HG03103 (cell line): ENCODE data around the gene THSD7B.
"Not testable (repeated sequence)": the region's sequence is repeated elsewhere in the genome, so short reads cannot be mapped to it uniquely, and the experiment has no call there.

Experiments
- ATAC-seq: cut with Tn5 transposase; IDR thresholded peaks from one replicate; pipeline ENCODE4 v1.9.1; 2021; ENCODE audit warnings: low read depth; ENCODE audit not compliant: unreplicated experiment

THSD7B gene

DNA sequence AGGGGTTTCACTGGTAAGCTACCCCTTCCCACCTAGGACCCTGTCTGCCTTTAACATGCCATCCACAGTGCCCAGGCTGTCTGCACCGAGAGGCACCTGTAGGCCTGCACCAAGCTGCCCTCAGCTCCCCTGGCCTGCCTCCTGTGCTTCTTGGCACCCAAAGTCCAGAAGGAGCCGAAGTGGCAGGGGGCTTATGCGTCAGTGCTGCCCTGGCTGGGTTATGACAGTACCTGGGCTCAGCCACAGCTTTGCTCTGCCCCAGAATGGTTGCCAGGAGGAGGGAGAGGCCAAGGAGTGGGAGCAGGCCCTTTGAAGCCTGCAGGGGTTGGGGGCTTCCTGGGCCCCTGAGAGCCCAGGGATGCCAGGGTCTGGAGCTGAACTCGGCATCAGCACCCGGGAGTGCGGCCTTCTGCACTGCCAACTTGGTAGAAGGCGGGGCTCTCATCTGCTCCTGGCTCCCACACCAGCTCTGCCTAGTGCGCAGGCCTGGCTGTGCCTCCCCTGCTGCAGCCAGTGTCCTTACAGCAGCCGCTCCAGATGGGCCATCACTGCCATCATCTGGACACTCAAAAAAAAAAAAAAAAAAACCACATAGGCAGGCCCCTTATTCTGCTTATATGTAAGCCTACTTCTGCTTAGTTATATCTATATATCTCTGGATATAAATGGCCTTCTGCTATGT is 155.4 kb downstream of the THSD7B start:
- no peak for ATAC-seq

DNA sequence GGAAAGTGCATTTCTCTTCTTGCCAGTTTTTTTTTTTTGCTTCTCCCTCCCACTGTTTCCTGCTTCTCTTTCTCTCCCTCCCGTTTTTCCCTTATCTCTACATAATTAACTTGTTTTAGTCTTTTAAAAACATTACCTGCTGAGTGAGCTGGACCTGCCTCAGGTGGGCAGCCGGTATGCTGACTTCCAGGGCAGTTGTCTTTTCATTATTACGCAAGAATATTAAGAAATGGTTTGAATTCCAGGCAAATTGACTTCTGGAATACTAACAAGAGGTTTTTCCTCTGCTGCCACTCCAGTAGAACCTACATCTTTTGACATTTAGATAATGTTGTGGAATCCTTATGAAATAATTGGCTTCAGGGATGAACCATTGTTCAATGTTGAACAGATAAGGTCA is 161.8 kb downstream of the THSD7B start:
- no peak for ATAC-seq

- ATAC-seq: no peak
Measured at GRCh38 chr2:136929531-136929930, 164.2 kb downstream of the THSD7B start.

GRCh38 chr2:136932700-136933099 is 167.4 kb downstream of the THSD7B start:
- no peak for ATAC-seq

GRCh38 chr2:136935119-136935518 is 169.8 kb downstream of the THSD7B start:
- ATAC-seq: no peak

DNA sequence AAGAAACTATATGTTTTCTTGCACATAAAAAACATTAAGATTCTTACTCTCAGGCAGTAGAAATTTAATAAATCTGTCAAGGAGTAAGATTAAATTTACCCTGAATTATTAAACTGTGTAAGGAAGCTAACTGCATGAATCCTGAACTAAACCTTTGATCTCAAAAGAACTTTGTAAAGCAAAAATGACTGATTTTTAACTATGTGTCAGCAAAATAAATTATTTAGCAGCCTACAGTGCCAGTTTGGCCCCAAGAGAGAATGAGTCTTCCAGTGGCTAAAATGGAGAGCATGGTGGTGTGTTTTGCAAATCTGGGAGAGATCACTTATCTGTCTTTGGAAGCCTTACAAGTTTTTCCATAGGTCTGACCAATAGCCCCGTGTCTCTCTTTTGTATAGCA is 190.7 kb downstream of the THSD7B start:
- ATAC-seq: no peak

- ATAC-seq: no peak
Measured at GRCh38 chr2:136957044-136957443, 191.7 kb downstream of the THSD7B start.

DNA sequence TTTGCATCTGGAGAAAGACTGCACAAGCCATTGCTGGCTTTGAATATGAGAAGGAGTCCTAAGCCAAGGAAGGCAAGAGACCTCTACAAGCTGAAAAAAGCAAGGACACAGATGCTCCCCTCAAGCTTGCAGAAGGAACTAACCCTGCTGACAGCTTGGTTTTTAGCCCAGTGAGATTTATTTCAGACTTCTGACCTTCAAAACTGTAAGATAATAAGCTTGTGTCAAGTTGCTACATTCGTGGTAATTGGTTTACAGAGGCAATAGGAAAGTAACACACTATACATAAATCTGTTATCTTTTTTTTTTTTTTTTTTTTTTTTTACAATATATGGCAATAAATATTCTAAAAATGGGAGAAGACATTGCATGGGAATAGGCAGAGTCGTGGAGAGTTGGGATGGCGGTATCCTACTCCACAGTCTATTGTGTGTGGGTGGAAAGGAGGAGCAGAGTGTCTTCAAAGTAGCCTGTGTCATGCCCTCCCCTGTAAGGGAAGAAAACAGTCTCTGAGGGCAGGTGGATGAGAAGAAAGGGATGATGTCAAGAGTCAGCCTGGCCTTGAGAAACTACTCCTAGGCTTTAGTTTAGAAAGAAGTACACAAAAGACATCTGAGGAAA is 196.9 kb downstream of the THSD7B start:
- no peak for ATAC-seq

DNA sequence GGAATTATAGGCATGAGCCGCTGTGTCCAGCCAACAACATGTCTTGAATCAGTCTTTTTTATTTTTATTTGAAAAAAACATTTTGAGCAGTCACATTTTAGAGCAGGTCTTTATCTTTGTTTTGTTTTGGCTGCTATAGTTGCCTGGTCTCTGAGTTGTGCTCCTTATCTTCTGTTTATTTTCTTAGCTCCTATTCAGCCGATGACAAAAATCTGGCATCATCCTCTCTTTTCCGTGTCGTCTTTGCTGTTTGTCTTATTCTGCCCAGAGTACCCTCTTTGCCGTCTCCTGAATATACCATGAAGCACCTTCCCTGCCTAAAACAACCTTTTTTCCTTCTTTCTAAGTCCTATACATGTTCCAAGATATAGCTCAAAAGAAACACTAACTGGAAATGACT is 201.1 kb downstream of the THSD7B start:
- ATAC-seq: no peak

DNA sequence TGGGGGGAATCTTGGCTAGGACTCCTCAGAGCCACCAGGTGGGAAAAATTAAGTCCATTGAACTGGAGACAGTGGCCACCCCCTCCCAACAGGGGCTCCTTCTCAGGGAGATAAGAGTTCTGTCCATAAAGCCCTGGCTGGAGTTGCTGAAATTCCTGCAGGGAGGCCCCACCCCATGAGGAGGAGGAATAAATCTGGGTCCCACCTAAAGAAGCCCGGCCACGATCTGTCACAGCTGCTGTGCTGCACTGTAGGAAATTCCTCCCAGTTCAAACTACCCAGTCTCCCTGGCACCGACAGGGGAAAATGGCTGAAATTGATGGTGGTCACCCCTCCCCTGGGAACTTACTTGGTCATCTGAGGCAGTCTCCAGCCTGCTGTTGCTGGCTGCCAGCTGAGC is 215.0 kb downstream of the THSD7B start:
- ATAC-seq: no peak

- ATAC-seq: not testable (repeated sequence)
Measured at GRCh38 chr2:136981689-136982088, 216.3 kb downstream of the THSD7B start.

DNA sequence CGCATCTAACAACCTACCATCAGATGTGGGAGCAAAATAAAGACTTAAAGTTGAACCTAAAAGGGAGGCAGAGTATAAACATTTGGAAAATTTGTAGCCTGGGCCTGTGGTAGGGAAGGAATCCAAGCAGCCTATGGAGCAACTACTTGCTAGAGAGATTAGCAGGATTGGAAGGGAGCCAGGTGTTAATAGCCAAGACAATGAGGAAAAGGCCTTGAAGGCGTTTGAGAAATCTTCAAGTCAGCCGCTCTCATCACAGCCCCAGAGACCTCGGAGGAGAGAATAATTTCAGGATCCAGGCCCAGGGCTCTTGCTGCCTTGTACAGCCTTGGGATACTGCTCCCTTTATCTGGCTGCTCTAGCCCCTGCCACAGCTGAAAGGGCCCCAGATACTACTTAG is 219.7 kb downstream of the THSD7B start:
- ATAC-seq: no peak

- ATAC-seq: no peak
Measured at GRCh38 chr2:136986605-136987221, 221.4 kb downstream of the THSD7B start.

- no peak for ATAC-seq
Measured at GRCh38 chr2:136990316-136990715, 225.0 kb downstream of the THSD7B start.

DNA sequence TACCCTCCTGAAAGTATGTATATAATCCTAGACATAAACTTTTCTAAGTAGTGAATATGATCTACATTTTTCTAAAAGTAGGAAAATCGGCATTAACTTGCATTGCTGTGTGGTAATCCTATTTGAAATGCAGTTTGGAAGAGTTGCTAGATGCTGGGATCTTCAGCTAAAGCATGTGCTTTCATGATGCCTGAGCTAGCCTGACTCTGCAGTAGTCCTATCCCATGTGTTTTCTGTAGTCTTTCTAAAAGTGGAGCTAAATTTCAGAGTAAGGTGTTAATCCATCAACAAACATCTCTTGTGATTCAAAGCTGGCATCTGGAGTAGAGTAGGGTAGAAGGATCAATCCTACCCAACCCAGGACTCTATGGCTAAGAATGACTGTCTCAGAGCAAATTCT is 229.4 kb downstream of the THSD7B start:
- ATAC-seq: no peak

DNA sequence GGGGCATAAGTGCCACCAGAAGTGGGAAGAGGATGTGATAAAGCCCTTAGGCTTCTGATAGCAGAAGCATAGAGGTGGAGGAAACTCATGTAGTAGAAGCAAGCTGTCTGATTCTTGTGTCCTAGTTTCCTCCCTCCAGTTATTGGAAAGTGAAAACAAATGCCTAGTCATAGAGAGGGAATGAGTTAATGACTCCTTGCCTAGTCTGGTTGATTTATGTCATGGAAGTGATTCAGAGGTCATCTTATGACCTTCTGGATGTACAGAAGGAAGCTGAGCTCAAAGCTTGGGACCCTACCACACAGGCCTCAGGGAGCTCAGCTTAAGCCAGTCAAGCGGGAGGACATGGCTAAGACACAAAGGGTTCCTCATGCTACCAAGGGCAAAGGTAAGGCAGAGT is 232.2 kb downstream of the THSD7B start:
- no peak for ATAC-seq

- no peak for ATAC-seq
Measured at GRCh38 chr2:137000811-137001210, 235.5 kb downstream of the THSD7B start.

- no peak for ATAC-seq
Measured at GRCh38 chr2:137002896-137003295, 237.6 kb downstream of the THSD7B start.

- ATAC-seq: no peak
Measured at GRCh38 chr2:137005210-137005609, 239.9 kb downstream of the THSD7B start.

GRCh38 chr2:137007938-137008337 is 242.6 kb downstream of the THSD7B start:
- no peak for ATAC-seq

DNA sequence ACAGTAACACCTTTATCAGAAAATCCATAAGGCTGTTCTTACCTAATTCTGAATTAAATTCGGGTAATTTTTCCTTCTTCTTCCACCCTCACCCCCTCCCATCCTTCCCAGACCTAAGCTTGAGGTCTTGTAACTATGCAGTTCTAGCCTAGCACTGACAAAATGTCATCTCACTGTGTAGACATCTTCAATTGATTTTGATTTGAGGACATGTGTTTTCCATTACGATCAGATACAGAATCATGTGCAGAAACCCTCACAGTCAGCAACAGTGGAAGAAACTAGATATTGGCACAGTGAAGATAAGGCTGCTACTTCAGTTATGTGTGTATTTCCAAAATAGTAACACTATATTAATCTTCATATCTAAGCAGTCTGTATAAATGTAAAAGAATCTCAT is 244.6 kb downstream of the THSD7B start:
- no peak for ATAC-seq
